ENCODE results near the gene ECT2. TPM values are rescaled to one million over a fixed set of nuclear protein-coding genes. Genes with fewer than 3 reads are reported as not detected.

ECT2 gene
- total RNA-seq, 1 donor from 2014 or later: 45.1 TPM

- no peaks in the 10 kb centered on the region for H3K36me3 Mint-ChIP-seq
Observed at GRCh38 chr3:172704001-172704400, 46.5 kb upstream of the ECT2 start.

GRCh38 chr3:172705170-172705569 is 45.4 kb upstream of the ECT2 start:
- Mint-ChIP-seq H3K27ac (no peak overlapping the region), H3K27me3 (no peaks in the 10 kb centered on the region), H3K36me3 (no peaks in the 10 kb centered on the region), H3K9me3 (no peaks in the 10 kb centered on the region), H3K4me1 (ENCODE audit: unreplicated experiment) (peaks cover 29% of the 10 kb centered on the region), H3K4me3 (no peak overlapping the region)
- DNase-seq (ENCODE audit: extremely low spot score, unreplicated experiment): no peak
- TF ChIP-seq CTCF (conservative IDR thresholded peaks at IDR 0.05): no peak

More at GRCh38 chr3:172704001-172704400, 46.5 kb upstream of the ECT2 start:
- TF ChIP-seq CTCF (conservative IDR thresholded peaks at IDR 0.05): no peak
- H3K27ac Mint-ChIP-seq: peak overlapping the region; percentile 35
- no peaks in the 10 kb centered on the region for H3K27me3 Mint-ChIP-seq
- no peak overlapping the region for H3K4me3 Mint-ChIP-seq
- H3K9me3 Mint-ChIP-seq: no peaks in the 10 kb centered on the region
- DNase-seq (ENCODE audit: extremely low spot score, unreplicated experiment): no peak
- peaks cover 20% of the 10 kb centered on the region for H3K4me1 Mint-ChIP-seq (ENCODE audit: unreplicated experiment)

GRCh38 chr3:172707030-172707429 is 43.5 kb upstream of the ECT2 start:
- Mint-ChIP-seq H3K27ac (no peak overlapping the region), H3K4me1 (ENCODE audit: unreplicated experiment) (peaks cover 27% of the 10 kb centered on the region), H3K9me3 (no peaks in the 10 kb centered on the region), H3K36me3 (no peaks in the 10 kb centered on the region), H3K27me3 (no peaks in the 10 kb centered on the region), H3K4me3 (no peak overlapping the region)
- DNase-seq (ENCODE audit: extremely low spot score, unreplicated experiment): no peak
- TF ChIP-seq CTCF (conservative IDR thresholded peaks at IDR 0.05): no peak

DNA sequence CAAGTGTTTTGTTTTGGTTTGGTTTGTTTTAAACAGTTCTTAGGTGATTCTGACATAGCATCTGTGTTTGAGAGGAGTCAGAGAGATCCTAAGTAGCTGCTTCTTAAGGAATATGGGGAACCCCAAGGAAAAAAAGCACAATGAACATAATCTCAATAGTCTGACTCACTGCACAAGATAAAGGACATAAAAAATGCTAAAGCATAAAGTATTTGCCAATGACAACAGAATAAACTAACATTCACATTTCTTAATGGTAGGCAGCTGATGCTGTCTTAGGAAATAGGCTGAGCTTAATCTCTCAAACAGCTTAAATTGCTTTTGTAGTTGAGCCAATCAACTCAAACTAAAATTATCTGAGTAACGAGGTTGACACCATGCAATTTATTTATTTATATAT is 42.6 kb upstream of the ECT2 start:
- Mint-ChIP-seq H3K9me3 (no peaks in the 10 kb centered on the region), H3K36me3 (no peaks in the 10 kb centered on the region), H3K27ac (no peak overlapping the region), H3K4me1 (ENCODE audit: unreplicated experiment) (peaks cover 26% of the 10 kb centered on the region), H3K27me3 (no peaks in the 10 kb centered on the region), H3K4me3 (peak overlapping the region; percentile 49)
- DNase-seq (ENCODE audit: extremely low spot score, unreplicated experiment): no peak
- TF ChIP-seq CTCF (conservative IDR thresholded peaks at IDR 0.05): no peak

- H3K4me1 Mint-ChIP-seq (ENCODE audit: unreplicated experiment): peaks cover 22% of the 10 kb centered on the region
- no peak for TF ChIP-seq CTCF (conservative IDR thresholded peaks at IDR 0.05)
- H3K9me3 Mint-ChIP-seq: no peaks in the 10 kb centered on the region
- H3K4me3 Mint-ChIP-seq: peak overlapping the region; percentile 96
- H3K36me3 Mint-ChIP-seq: no peaks in the 10 kb centered on the region
- H3K27ac Mint-ChIP-seq: peak overlapping the region; percentile 15
- no peak for DNase-seq (ENCODE audit: extremely low spot score, unreplicated experiment)
- no peaks in the 10 kb centered on the region for H3K27me3 Mint-ChIP-seq
Observed at GRCh38 chr3:172708921-172709773, 41.4 kb upstream of the ECT2 start.
